Measurements from ENCODE around the gene STOML1. TPM values are rescaled to one million over a fixed set of nuclear protein-coding genes. Genes with fewer than 3 reads are reported as not detected.

STOML1 gene
- total and polyA plus RNA-seq, 10 of the 15 experiments (the other 5 are each of a cell fraction or from before 2014, with no cell fraction given), result 0.14 to 13.6 (median 8.3) TPM

DNA sequence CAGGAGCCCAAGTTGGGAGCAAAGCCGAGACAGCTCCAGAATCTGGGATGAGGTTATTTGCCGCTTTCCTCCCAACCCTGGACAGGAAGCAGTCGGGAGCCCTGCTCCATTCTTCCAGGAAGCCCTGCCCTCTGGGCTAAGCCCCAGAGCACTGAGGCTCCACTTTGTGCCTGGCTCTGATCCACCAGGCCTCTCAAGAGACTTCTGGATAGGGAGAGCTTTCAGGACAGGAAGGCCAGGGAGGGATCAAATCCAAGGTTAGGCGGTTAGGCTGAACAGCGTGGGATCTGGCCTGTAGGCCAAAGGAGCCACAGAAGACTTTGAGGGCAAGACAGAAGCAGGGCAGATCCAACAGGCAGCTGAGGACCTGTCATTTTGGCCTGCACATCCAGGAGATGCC, 835 bp downstream of the STOML1 start:
- POLR2A ChIA-PET, result no interaction called here
- Histone ChIP-seq H2AFZ (ENCODE audit: control insufficient read depth, low read depth, low read length) (no peak overlapping the region), H3K27me3 (replicated peaks in 1 of 2; ENCODE audit: control insufficient read depth in 2 of 2, insufficient read depth in 2 of 2, low read length in 1 of 2) (no peaks in the 10 kb centered on the region), H3K36me3 (ENCODE audit: control insufficient read depth in 2 of 2, insufficient read depth in 2 of 2, low read length in 1 of 2) (no peaks in the 10 kb centered on the region; a peak in 1 of 4 replicates), H3K9ac (ENCODE audit: control insufficient read depth, insufficient read depth, low read length) (peak overlapping the region; percentile 75), H4K20me1 (ENCODE audit: control insufficient read depth, insufficient read depth) (no peaks in the 10 kb centered on the region), H3K9me3 (replicated peaks; ENCODE audit: control insufficient read depth, insufficient read depth, low read length) (no peaks in the 10 kb centered on the region), H3K4me3 (peak overlapping the region; percentile 95), H3K79me2 (ENCODE audit: control insufficient read depth, insufficient read depth, low read length) (peaks cover 22% of the 10 kb centered on the region), H3K4me2 (ENCODE audit: control insufficient read depth, insufficient read depth) (peak overlapping the region; percentile 89), H3K4me1 (ENCODE audit: control insufficient read depth, insufficient read depth, low read length) (peaks cover 33% of the 10 kb centered on the region), H3K27ac (ENCODE audit: control insufficient read depth, insufficient read depth) (peak overlapping the region; percentile 54)
- 79% methylated on average over 5 of the region's 5 CpGs for WGBS (ENCODE audit: insufficient coverage, insufficient replicate concordance, low lambda C conversion rate, missing lambda C conversion rate)
- in situ Hi-C loops (cut with MboI), result no loop called here
- no TSS peak for BruUV-seq (replicated peaks)
- ATAC-seq, result no peak
- RAD21 ChIA-PET (ENCODE audit: unreplicated experiment), result no interaction called here
- no peak for TF ChIP-seq MYB (IDR thresholded peaks at IDR 0.05; ENCODE audit: borderline replicate concordance, low read depth, low read length)
- TF ChIP-seq MTA3 (IDR thresholded peaks at IDR 0.05; ENCODE audit: borderline replicate concordance, low read length), result no peak
- no peak for TF ChIP-seq ETV6 (conservative IDR thresholded peaks at IDR 0.05 in 1 of 2, IDR thresholded peaks at IDR 0.05 in 1 of 2; ENCODE audit: borderline replicate concordance in 1 of 2, low read depth in 1 of 2)
- TF ChIP-seq, protein P1, sequence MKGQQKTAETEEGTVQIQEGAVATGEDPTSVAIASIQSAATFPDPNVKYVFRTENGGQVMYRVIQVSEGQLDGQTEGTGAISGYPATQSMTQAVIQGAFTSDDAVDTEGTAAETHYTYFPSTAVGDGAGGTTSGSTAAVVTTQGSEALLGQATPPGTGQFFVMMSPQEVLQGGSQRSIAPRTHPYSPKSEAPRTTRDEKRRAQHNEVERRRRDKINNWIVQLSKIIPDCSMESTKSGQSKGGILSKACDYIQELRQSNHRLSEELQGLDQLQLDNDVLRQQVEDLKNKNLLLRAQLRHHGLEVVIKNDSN (IDR thresholded peaks at IDR 0.05; ENCODE audit: borderline replicate concordance, extremely low read length, insufficient read depth, low read depth, low read length), result no peak
- no peak for TF ChIP-seq HDGF (IDR thresholded peaks at IDR 0.05)
- TF ChIP-seq SREBF1 (IDR thresholded peaks at IDR 0.05; ENCODE audit: low read length), result no peak
- no peak for TF ChIP-seq PML (IDR thresholded peaks at IDR 0.05; ENCODE audit: low read length)
- TF ChIP-seq SPI1 (IDR thresholded peaks at IDR 0.05; ENCODE audit: borderline replicate concordance, insufficient read depth, low read depth, low read length), result no peak
- TF ChIP-seq CREM (IDR thresholded peaks at IDR 0.05; ENCODE audit: low read depth), result no peak
- TF ChIP-seq SMAD1 (IDR thresholded peaks at IDR 0.05; ENCODE audit: low read depth, partially characterized antibody), result no peak
- no peak for TF ChIP-seq TCF12 (IDR thresholded peaks at IDR 0.05; ENCODE audit: low read depth, low read length)
- TF ChIP-seq, protein P2, sequence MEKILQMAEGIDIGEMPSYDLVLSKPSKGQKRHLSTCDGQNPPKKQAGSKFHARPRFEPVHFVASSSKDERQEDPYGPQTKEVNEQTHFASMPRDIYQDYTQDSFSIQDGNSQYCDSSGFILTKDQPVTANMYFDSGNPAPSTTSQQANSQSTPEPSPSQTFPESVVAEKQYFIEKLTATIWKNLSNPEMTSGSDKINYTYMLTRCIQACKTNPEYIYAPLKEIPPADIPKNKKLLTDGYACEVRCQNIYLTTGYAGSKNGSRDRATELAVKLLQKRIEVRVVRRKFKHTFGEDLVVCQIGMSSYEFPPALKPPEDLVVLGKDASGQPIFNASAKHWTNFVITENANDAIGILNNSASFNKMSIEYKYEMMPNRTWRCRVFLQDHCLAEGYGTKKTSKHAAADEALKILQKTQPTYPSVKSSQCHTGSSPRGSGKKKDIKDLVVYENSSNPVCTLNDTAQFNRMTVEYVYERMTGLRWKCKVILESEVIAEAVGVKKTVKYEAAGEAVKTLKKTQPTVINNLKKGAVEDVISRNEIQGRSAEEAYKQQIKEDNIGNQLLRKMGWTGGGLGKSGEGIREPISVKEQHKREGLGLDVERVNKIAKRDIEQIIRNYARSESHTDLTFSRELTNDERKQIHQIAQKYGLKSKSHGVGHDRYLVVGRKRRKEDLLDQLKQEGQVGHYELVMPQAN (conservative IDR thresholded peaks at IDR 0.05), result no peak
- TF ChIP-seq CHD4 (IDR thresholded peaks at IDR 0.05), result no peak
- no peak for TF ChIP-seq BRCA1 (IDR thresholded peaks at IDR 0.05; ENCODE audit: low read depth, low read length)
- TF ChIP-seq, protein P3, sequence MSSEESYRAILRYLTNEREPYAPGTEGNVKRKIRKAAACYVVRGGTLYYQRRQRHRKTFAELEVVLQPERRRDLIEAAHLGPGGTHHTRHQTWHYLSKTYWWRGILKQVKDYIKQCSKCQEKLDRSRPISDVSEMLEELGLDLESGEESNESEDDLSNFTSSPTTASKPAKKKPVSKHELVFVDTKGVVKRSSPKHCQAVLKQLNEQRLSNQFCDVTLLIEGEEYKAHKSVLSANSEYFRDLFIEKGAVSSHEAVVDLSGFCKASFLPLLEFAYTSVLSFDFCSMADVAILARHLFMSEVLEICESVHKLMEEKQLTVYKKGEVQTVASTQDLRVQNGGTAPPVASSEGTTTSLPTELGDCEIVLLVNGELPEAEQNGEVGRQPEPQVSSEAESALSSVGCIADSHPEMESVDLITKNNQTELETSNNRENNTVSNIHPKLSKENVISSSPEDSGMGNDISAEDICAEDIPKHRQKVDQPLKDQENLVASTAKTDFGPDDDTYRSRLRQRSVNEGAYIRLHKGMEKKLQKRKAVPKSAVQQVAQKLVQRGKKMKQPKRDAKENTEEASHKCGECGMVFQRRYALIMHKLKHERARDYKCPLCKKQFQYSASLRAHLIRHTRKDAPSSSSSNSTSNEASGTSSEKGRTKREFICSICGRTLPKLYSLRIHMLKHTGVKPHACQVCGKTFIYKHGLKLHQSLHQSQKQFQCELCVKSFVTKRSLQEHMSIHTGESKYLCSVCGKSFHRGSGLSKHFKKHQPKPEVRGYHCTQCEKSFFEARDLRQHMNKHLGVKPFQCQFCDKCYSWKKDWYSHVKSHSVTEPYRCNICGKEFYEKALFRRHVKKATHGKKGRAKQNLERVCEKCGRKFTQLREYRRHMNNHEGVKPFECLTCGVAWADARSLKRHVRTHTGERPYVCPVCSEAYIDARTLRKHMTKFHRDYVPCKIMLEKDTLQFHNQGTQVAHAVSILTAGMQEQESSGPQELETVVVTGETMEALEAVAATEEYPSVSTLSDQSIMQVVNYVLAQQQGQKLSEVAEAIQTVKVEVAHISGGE (CRISPR knock-in tag; IDR thresholded peaks at IDR 0.05), result no peak
- TF ChIP-seq IKZF1 (conservative IDR thresholded peaks at IDR 0.05), result no peak
- DNase-seq (ENCODE audit: low read depth, low spot score), result no peak
- intact Hi-C loops (cut with micrococcal nuclease; ENCODE audit: unreplicated experiment), result no loop called here
- CTCF ChIA-PET, result interaction anchor here (0.6 to 1.0 kb wide), 2 partner anchors 26 to 117 kb away, joined by 3 read pairs; no protein-coding TSS in a partner anchor
- SMC1A ChIA-PET (ENCODE audit: uncharacterized antibody, unreplicated experiment), result no interaction called here
- no peak for FAIRE-seq
